Heart left ventricle (tissue), 16 donors: ENCODE measurements around the gene ZNF776. TPM values are rescaled to one million over a fixed set of nuclear protein-coding genes. Genes with fewer than 3 reads are reported as not detected.

Experiments used
- ATAC-seq, 4 donors: fragments of 200-7000 bp; cut with Tn5 transposase; one replicate each; pipeline ENCODE4 v1.9.1; 2020 to 2022; ENCODE audit warnings: moderate library complexity in 4 of 4, mild to moderate bottlenecking in 3 of 4, moderate number of reproducible peaks in 1 of 4
- DNase-seq, 5 donors: peaks; one replicate each; pipeline ENCODE4 v3.0.0-alpha.2; 2020
- H3K27ac ChIP-seq, 12 donors: fragments of 200-600 bp; sonication (generic) in 4 of 12; one replicate each; pipeline versions ENCODE4 v1.5.0 to v1.8.0; 2016 to 2022; ENCODE audit warnings: mild to moderate bottlenecking in 2 of 12
- H3K27me3 ChIP-seq, 9 donors: fragments of 200-600 bp; sonication (generic) in 2 of 9; one replicate each; pipeline versions ENCODE4 v1.5.1 to v1.8.0; 2016 to 2022; ENCODE audit warnings: mild to moderate bottlenecking in 3 of 9
- H3K36me3 ChIP-seq, 9 donors: fragments of 200-600 bp; sonication (generic) in 2 of 9; one replicate each; pipeline versions ENCODE4 v1.5.0 to v1.8.0; 2018 to 2022; ENCODE audit warnings: mild to moderate bottlenecking in 2 of 9
- H3K4me1 ChIP-seq, 12 donors: fragments of 200-600 bp; sonication (generic) in 4 of 12; one replicate each; pipeline versions ENCODE4 v1.5.0 to v1.8.0; 2016 to 2022; ENCODE audit warnings: mild to moderate bottlenecking in 3 of 12
- H3K4me3 ChIP-seq, 12 donors: fragments of 200-600 bp; sonication (generic) in 4 of 12; one replicate each; pipeline versions ENCODE4 v1.5.0 to v1.8.0; 2017 to 2022; ENCODE audit warnings: mild to moderate bottlenecking in 9 of 12, moderate library complexity in 4 of 12
- H3K9me3 ChIP-seq, 12 donors: fragments of 200-600 bp; sonication (generic) in 4 of 12; one replicate each; pipeline versions ENCODE4 v1.5.0 to v1.8.0; 2016 to 2022; ENCODE audit warnings: mild to moderate bottlenecking in 1 of 12
- POLR2A ChIP-seq, 2 donors: fragments of 450-650 bp; IDR thresholded peaks; one replicate each; pipeline ENCODE4 v1.6.1; 2017; ENCODE audit warnings: antibody characterized with exemption in 2 of 2, mild to moderate bottlenecking in 2 of 2, moderate library complexity in 2 of 2
- WGBS, 4 donors: extraction: QIAGEN DNeasy Blood & Tissue Kit in 2 of 4; methylation state at CpG; one replicate each; pipeline versions ENCODE4 v1.1.5 to v1.1.7; 2013 to 2018; 5-methylcytosine and 5-hydroxymethylcytosine counted together
- intact Hi-C, 10 donors: fragments of 100-400 bp; cut with DNase I; formaldehyde crosslinking; loops; one replicate each; pipeline versions ENCODE4 v1.11.1 to v1.14.2; 2022
- polyA plus RNA-seq, 2 donors: library from polyadenylated mRNA; stranded (reverse); fragments of 200-250 nt; gene quantifications; one replicate each; pipeline ENCODE4 v1.2.3, GENCODE V29; 2013
- total RNA-seq, 9 donors: library from RNA; depleted of rRNA in 2 of 9; stranded (reverse); fragments of >200 nt in 2 of 9; fragmentation: NEBNext Ultra II Directional in 3 of 9; extraction: Animal tissue kit (Norgen Biotek cat#: 25700) in 3 of 9; gene quantifications; one replicate each; pipeline versions ENCODE4 v1.1.0 to v1.2.4, GENCODE V29; 2016 to 2023
- TF ChIP-seq, protein P1 (sequence below), 12 donors: fragments of 200-600 bp; sonication (generic) in 4 of 12; IDR thresholded peaks; one replicate each; pipeline versions ENCODE4 v1.5.0 to v1.8.0; 2018 to 2022; ENCODE audit warnings: antibody characterized with exemption in 12 of 12, mild to moderate bottlenecking in 5 of 12
- donor health status: ischemic (EF 13 %, LVEDD 7.1; RV severe dilation, severe dysfunction).
- donor health status: healthy with polysubstance abuse.
- donor health status: DM: no; HTN: yes; CAD: no.
- donor health status: DM: no; HTN: no; CAD: no.
- donor health status: ischemic (EF 25% LVEDD 6.9; RV normal size, moderate dysfunction).
- donor health status: ischemic (EF 25% LVEDD 5.7; RV mildly dilated, moderate dysfunction).
- donor health status: healthy.
- donor health status: DM: yes; HTN: yes; CAD: no.
- donor health status: ischemic (EF 35%, LVEDD 5.7; RV mildly dilated, moderate dysfunction).
- donor health status: nonischemic (EF 11% LVEDD 7.7; RV severe dilation, severe dysfunction).
- donor health status: DM: yes; HTN: yes; CAD: no.
- donor health status: PGD.
- donor health status: ischemic (EF 29% LVEDD 5.4; RV normal size, mild dysfunction).
- donor health status: nonischemic (EF 23%, LVEDD 6.1; RV moderate dilation, normal function).

ZNF776 gene
- total and polyA plus RNA-seq, 11 donors, result 4.8 to 17.3 (median 12.8) TPM

DNA sequence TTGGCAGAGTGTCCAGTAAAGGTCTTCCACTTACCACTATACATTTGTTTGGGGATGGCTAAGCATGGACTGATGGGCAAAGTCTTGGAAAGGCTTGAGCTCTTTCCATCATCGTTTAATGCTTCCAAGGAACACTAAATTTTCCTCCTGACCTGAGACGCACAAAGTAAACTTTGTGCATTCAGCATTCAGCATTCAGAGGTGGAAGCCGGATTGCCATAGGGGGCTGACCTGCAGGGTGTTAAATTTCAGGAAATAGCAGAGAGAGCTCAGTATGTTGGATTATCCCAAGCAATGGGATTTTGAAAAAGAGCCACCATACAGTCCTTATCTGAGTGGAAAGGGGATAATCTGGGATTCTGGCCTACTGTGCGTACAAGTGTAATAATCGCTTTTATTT, 54.1 kb downstream of the ZNF776 start:
- ATAC-seq (no peak), DNase-seq (no peak)
- Histone ChIP-seq H3K27me3 (no peaks in the 10 kb centered on the region), H3K36me3 (peaks cover 0 to 50% (median 11%) of the 10 kb centered on the region in 9 donors), H3K4me3 (no peak overlapping the region), H3K27ac (peak overlapping the region in 1 of 12 donors; percentile 82), H3K9me3 (no peaks in the 10 kb centered on the region), H3K4me1 (peaks cover 0 to 57% (median 16%) of the 10 kb centered on the region in 12 donors)
- TF ChIP-seq, protein P1, sequence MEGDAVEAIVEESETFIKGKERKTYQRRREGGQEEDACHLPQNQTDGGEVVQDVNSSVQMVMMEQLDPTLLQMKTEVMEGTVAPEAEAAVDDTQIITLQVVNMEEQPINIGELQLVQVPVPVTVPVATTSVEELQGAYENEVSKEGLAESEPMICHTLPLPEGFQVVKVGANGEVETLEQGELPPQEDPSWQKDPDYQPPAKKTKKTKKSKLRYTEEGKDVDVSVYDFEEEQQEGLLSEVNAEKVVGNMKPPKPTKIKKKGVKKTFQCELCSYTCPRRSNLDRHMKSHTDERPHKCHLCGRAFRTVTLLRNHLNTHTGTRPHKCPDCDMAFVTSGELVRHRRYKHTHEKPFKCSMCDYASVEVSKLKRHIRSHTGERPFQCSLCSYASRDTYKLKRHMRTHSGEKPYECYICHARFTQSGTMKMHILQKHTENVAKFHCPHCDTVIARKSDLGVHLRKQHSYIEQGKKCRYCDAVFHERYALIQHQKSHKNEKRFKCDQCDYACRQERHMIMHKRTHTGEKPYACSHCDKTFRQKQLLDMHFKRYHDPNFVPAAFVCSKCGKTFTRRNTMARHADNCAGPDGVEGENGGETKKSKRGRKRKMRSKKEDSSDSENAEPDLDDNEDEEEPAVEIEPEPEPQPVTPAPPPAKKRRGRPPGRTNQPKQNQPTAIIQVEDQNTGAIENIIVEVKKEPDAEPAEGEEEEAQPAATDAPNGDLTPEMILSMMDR (IDR thresholded peaks at IDR 0.05), result no peak
- no peak for TF ChIP-seq POLR2A (IDR thresholded peaks at IDR 0.05)
- 76 to 95% (median 91%) methylated on average over 5 of the region's 5 CpGs for WGBS, 4 donors
- intact Hi-C loops, result no loop called here

DNA sequence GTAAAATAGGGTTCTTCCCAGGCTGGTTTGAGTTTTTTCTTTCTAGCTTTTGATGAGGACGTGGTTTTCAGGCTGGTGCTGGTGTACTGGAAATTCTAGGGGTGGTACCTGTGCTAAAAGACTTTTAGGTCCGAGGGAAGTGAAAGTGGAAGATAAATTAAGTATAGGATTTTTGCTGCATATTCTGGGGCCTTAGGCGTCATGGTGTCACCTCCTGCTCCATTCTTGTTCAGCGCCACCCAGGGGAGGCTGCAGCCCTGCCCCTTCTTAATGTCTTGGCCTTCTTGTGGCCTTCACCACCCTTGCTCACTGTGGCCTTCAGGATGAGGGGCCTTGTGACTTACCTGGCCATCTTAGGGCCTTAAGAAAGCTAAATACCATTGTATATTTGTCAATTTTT, 55.7 kb downstream of the ZNF776 start:
- Histone ChIP-seq H3K4me3 (no peak overlapping the region), H3K27ac (peak overlapping the region in 1 of 12 donors; percentile 7), H3K36me3 (peaks cover 0 to 47% (median 8%) of the 10 kb centered on the region in 9 donors), H3K4me1 (peaks cover 0 to 58% (median 16%) of the 10 kb centered on the region in 12 donors), H3K27me3 (no peaks in the 10 kb centered on the region), H3K9me3 (no peaks in the 10 kb centered on the region)
- no peak for ATAC-seq
- no peak for DNase-seq
- intact Hi-C loops, result no loop called here
- TF ChIP-seq POLR2A (IDR thresholded peaks at IDR 0.05), result no peak
- TF ChIP-seq, protein P1 (IDR thresholded peaks at IDR 0.05), result no peak
- 85 to 95% (median 91%) methylated on average over 4 of the region's 4 CpGs for WGBS, 4 donors

DNA sequence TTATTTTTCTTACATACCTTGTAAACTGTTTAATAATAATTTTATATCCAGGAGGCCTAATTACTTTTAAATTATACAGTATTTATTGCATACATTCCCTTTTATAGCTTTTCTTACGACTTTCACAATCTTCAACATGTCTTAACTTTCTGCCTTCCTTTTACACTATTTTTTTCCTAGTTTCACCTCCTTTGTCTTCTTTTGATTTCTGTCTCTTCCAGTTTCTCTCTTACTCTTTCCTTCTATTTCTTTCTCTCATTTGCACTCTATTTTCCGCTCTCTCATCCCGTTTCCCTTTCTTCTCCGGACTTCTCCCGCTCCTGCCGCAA, 56.6 kb downstream of the ZNF776 start:
- no peak for DNase-seq
- H3K27ac ChIP-seq, result peak overlapping the region in 9 of 12 donors; percentile 48 to 83 (median 61)
- peak overlapping the region in 11 of 12 donors; percentile 21 to 66 (median 51) for H3K4me3 ChIP-seq
- no peaks in the 10 kb centered on the region for H3K9me3 ChIP-seq
- intact Hi-C loops, result no loop called here
- 28 to 38% (median 32%) methylated on average over 6 of the region's 6 CpGs for WGBS, 4 donors
- peaks cover 0 to 58% (median 16%) of the 10 kb centered on the region in 12 donors for H3K4me1 ChIP-seq
- H3K36me3 ChIP-seq, result peaks cover 0 to 53% (median 17%) of the 10 kb centered on the region in 9 donors
- no peaks in the 10 kb centered on the region for H3K27me3 ChIP-seq
- no peak for TF ChIP-seq POLR2A (IDR thresholded peaks at IDR 0.05)
- ATAC-seq, result peak in 1 of 4 donors; percentile 11

DNA sequence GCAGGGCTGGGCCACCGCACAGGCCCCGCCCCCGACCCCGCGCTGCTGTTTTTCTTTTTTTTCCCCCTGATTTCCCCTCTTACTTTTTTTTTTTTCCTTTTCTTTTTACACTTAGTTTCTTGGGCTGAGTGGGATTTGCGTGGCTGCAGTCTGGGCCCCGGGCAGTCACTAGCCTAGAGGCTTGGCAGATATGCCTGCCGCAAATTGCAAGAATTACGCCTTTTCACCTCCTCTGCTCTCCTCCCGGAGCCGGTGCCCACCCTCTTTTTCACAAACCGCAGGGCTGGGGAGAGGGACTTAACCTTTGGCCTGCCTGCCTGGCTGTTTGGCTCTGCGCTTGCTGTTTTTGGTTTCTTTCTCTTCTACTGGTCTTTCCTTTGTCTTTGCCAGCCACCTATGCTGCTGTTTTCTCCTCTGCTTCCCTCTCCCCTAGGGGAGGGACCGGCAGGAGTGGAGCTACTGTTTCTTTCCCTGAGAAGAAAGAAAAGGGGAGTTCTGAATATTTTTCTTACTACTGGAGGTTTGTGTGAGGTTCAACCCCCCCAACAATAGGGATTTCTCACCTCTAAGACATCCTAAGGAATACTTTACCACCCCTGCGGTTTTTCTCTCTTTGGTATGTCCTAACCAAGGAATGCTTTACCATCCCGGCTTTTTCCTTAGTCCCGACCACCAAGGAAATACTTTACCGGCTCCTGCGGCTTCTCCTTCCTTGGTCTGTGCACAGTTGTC, 57.1 kb downstream of the ZNF776 start:
- intact Hi-C loops, result no loop called here
- 13 to 22% (median 20%) methylated on average over 19 of the region's 19 CpGs for WGBS, 4 donors

More for the DNA sequence above, 57.1 kb downstream of the ZNF776 start:
- H3K9me3 ChIP-seq, result no peaks in the 10 kb centered on the region
- no peaks in the 10 kb centered on the region for H3K27me3 ChIP-seq
- no peak for TF ChIP-seq POLR2A (IDR thresholded peaks at IDR 0.05)
- TF ChIP-seq, protein P1 (IDR thresholded peaks at IDR 0.05), result no peak
- DNase-seq (peak in 1 of 5 donors; percentile 66), ATAC-seq (peak; percentile 14 to 60 (median 50))
- H3K4me1 ChIP-seq, result peaks cover 0 to 53% (median 16%) of the 10 kb centered on the region in 12 donors
- peak overlapping the region in 11 of 12 donors; percentile 21 to 66 (median 51) for H3K4me3 ChIP-seq
- peak overlapping the region in 11 of 12 donors; percentile 44 to 83 (median 61) for H3K27ac ChIP-seq
- peaks cover 0 to 58% (median 21%) of the 10 kb centered on the region in 9 donors for H3K36me3 ChIP-seq
